Suprapubic skin (tissue), 3 donors: ENCODE measurements around the gene FBXO42.

Experiments
- EP300 ChIP-seq: sonication (generic); formaldehyde crosslinking; IDR thresholded peaks from one replicate; pipeline ENCODE4 v1.6.1; 2017; ENCODE audit warnings: antibody characterized with exemption
- POLR2A ChIP-seq, 2 donors: fragments of 450-650 bp; IDR thresholded peaks; one replicate each; pipeline ENCODE4 v1.6.1; 2017; ENCODE audit warnings: antibody characterized with exemption in 2 of 2, mild to moderate bottlenecking in 2 of 2, moderate library complexity in 2 of 2
- TF ChIP-seq, protein P1 (sequence below), 2 donors: fragments of 200-600 bp in 1 of 2; fragments of 450-650 bp in 1 of 2; sonication (generic) in 1 of 2; IDR thresholded peaks; one replicate each; pipeline ENCODE4 v1.5.1; 2016 to 2019; ENCODE audit warnings: antibody characterized with exemption in 2 of 2, mild to moderate bottlenecking in 1 of 2, moderate library complexity in 1 of 2

DNA sequence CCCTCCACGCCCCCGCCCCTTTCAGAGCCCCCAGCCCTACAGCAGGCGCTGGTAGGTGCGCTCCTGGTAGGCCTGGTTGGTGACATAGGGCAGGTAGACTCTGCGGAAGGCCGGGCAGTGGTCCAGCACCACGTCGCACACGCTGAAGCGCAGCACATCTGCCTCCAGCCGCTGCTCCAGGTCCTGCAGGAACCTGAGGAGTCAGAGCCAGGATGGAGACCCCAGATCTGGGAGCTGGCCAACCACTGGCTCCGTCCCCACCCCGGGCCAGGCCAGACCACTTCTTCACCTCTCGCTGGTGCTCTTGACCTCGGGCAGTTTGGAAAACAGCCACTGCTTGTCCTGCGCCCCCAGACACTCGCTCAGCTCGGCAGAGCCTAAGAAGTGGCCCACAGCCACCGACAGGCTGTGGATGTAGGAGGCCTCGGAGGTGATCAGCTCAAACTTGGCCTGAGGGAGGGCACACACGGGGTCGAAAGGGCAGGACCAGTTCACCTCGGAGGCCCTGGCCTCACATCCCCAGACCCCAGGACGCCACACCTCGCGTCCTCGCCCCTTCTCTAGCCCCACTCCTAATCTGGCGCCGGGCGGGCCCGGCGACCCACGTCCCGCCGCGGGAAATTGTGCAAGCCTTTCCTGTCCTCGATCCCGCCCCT, 146.3 kb downstream of the FBXO42 start:
- TF ChIP-seq, protein P1, sequence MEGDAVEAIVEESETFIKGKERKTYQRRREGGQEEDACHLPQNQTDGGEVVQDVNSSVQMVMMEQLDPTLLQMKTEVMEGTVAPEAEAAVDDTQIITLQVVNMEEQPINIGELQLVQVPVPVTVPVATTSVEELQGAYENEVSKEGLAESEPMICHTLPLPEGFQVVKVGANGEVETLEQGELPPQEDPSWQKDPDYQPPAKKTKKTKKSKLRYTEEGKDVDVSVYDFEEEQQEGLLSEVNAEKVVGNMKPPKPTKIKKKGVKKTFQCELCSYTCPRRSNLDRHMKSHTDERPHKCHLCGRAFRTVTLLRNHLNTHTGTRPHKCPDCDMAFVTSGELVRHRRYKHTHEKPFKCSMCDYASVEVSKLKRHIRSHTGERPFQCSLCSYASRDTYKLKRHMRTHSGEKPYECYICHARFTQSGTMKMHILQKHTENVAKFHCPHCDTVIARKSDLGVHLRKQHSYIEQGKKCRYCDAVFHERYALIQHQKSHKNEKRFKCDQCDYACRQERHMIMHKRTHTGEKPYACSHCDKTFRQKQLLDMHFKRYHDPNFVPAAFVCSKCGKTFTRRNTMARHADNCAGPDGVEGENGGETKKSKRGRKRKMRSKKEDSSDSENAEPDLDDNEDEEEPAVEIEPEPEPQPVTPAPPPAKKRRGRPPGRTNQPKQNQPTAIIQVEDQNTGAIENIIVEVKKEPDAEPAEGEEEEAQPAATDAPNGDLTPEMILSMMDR (IDR thresholded peaks at IDR 0.05): no peak
- no peak for TF ChIP-seq EP300
- no peak for TF ChIP-seq POLR2A (IDR thresholded peaks at IDR 0.05)
